ENCODE measurements around the gene NANOS3. TPM values are rescaled to one million over a fixed set of nuclear protein-coding genes. Genes with fewer than 3 reads are reported as not detected.

NANOS3 gene
- total RNA-seq, 2 experiments from 2014 or later = not detected

DNA sequence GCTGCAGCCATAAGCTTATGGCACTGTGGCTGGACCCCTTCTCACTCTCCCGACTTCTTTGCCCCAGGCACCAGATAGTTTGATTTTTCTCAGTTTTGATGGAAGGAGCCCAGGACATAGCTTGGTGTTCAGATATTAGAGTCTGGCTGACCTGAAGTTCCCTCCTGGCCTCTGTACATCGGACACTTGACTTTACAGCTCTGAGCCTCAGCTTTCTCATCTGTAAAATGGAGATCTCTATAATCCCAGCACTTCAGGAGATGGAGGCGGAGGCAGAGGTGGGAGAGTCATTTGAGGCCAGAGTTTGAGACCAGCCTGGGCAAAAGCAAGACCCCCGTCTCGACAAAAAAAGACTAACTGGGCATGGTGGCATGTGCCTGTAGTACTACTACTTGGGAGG lies 30.0 kb downstream of the NANOS3 start:
- TSS peak; percentile 78 for BruUV-seq (replicated peaks)
- TF ChIP-seq CTCF (conservative IDR thresholded peaks at IDR 0.05; ENCODE audit: low read length) = no peak
- TF ChIP-seq EZH2phosphoT487 (IDR thresholded peaks at IDR 0.05; ENCODE audit: borderline replicate concordance, low read depth, low read length) = no peak

GRCh38 chr19:13908674-13909073 lies 31.7 kb downstream of the NANOS3 start:
- intact Hi-C loops (cut with micrococcal nuclease; ENCODE audit: unreplicated experiment) = no loop called here
- H3K36me3 ChIP-seq (ENCODE audit: insufficient read depth, low read length) = peaks cover 32% of the 10 kb centered on the region
- no peak overlapping the region for H3K4me2 ChIP-seq (ENCODE audit: low read length)
- H3K4me3 ChIP-seq (ENCODE audit: low read depth, low read length, poor library complexity, severe bottlenecking) = no peak overlapping the region
- TF ChIP-seq EZH2phosphoT487 (IDR thresholded peaks at IDR 0.05; ENCODE audit: borderline replicate concordance, low read depth, low read length) (no peak), CTCF (conservative IDR thresholded peaks at IDR 0.05; ENCODE audit: low read length) (no peak)
- H3K79me2 ChIP-seq (ENCODE audit: insufficient read depth, low read depth, low read length) = peaks cover 5% of the 10 kb centered on the region; the same call in 1 of the 2 replicates
- peaks cover 1% of the 10 kb centered on the region; the same call in 1 of the 2 replicates for H3K9me3 ChIP-seq (ENCODE audit: low read length)
- no peak overlapping the region for H3K27ac ChIP-seq (ENCODE audit: low read depth, low read length, poor library complexity, severe bottlenecking)
- ChIA-PET CTCF (ENCODE audit: unreplicated experiment) (no interaction called here), POLR2A (interaction anchor here (0.6 to 0.7 kb wide), 2 partner anchors 198 to 276 kb away, joined by 3 read pairs; no protein-coding TSS in a partner anchor)
- H3K9me2 ChIP-seq (ENCODE audit: insufficient read depth, low read length) = no peaks in the 10 kb centered on the region
- H3K4me1 ChIP-seq (ENCODE audit: insufficient read depth, low read length, poor library complexity, severe bottlenecking) = peaks cover 11% of the 10 kb centered on the region
- H2AFZ ChIP-seq (ENCODE audit: low read length) = no peak overlapping the region
- DNase-seq (ENCODE audit: low spot score) = no peak
- BruUV-seq (replicated peaks) = no TSS peak
- H4K20me1 ChIP-seq (ENCODE audit: insufficient read depth, low read length) = no peaks in the 10 kb centered on the region

More for the DNA sequence above, 30.0 kb downstream of the NANOS3 start:
- peaks cover 15% of the 10 kb centered on the region for H3K36me3 ChIP-seq (ENCODE audit: insufficient read depth, low read length)
- peaks cover 5% of the 10 kb centered on the region; the same call in 1 of the 2 replicates for H3K9me3 ChIP-seq (ENCODE audit: low read length)
- intact Hi-C loops (cut with micrococcal nuclease; ENCODE audit: unreplicated experiment) = no loop called here
- no peak overlapping the region for H3K27ac ChIP-seq (ENCODE audit: low read depth, low read length, poor library complexity, severe bottlenecking)
- H3K4me3 ChIP-seq (ENCODE audit: low read depth, low read length, poor library complexity, severe bottlenecking) = peak overlapping the region; percentile 86
- peaks cover 5% of the 10 kb centered on the region; the same call in 1 of the 2 replicates for H3K79me2 ChIP-seq (ENCODE audit: insufficient read depth, low read depth, low read length)
- H3K9me2 ChIP-seq (ENCODE audit: insufficient read depth, low read length) = no peaks in the 10 kb centered on the region
- ChIA-PET CTCF (ENCODE audit: unreplicated experiment) (interaction anchor here (0.6 kb wide), 1 partner anchor 1526 kb away, joined by 3 read pairs; no protein-coding TSS in a partner anchor), POLR2A (interaction anchor here (0.7 to 1.1 kb wide), 4 partner anchors 9 to 125 kb away, joined by 3 to 5 read pairs (median 4); partner anchors contain the start of gene IL27RA)
- peaks cover 11% of the 10 kb centered on the region for H3K4me1 ChIP-seq (ENCODE audit: insufficient read depth, low read length, poor library complexity, severe bottlenecking)
- no peak for DNase-seq (ENCODE audit: low spot score)
- H2AFZ ChIP-seq (ENCODE audit: low read length) = peak overlapping the region; percentile 90; the same call in 1 of the 2 replicates
- H4K20me1 ChIP-seq (ENCODE audit: insufficient read depth, low read length) = no peaks in the 10 kb centered on the region
- H3K4me2 ChIP-seq (ENCODE audit: low read length) = peak overlapping the region; percentile 90

GRCh38 chr19:13909430-13909829 lies 32.5 kb downstream of the NANOS3 start:
- no peaks in the 10 kb centered on the region for H3K9me2 ChIP-seq (ENCODE audit: insufficient read depth, low read length)
- H3K9me3 ChIP-seq (ENCODE audit: low read length) = no peaks in the 10 kb centered on the region
- POLR2A ChIA-PET = interaction anchor here (0.6 to 0.7 kb wide), 2 partner anchors 197 to 277 kb away, joined by 3 read pairs; no protein-coding TSS in a partner anchor
- no peaks in the 10 kb centered on the region for H4K20me1 ChIP-seq (ENCODE audit: insufficient read depth, low read length)
- TF ChIP-seq EZH2phosphoT487 (IDR thresholded peaks at IDR 0.05; ENCODE audit: borderline replicate concordance, low read depth, low read length) = no peak
- no peak for TF ChIP-seq CTCF (conservative IDR thresholded peaks at IDR 0.05; ENCODE audit: low read length)
- H3K79me2 ChIP-seq (ENCODE audit: insufficient read depth, low read depth, low read length) = peaks cover 5% of the 10 kb centered on the region; the same call in 1 of the 2 replicates
- intact Hi-C loops (cut with micrococcal nuclease; ENCODE audit: unreplicated experiment) = no loop called here
- peaks cover 34% of the 10 kb centered on the region for H3K36me3 ChIP-seq (ENCODE audit: insufficient read depth, low read length)
- DNase-seq (ENCODE audit: low spot score) = no peak
- H3K27ac ChIP-seq (ENCODE audit: low read depth, low read length, poor library complexity, severe bottlenecking) = no peak overlapping the region
- no peak overlapping the region for H3K4me3 ChIP-seq (ENCODE audit: low read depth, low read length, poor library complexity, severe bottlenecking)
- no TSS peak for BruUV-seq (replicated peaks)
- H3K4me1 ChIP-seq (ENCODE audit: insufficient read depth, low read length, poor library complexity, severe bottlenecking) = peaks cover 11% of the 10 kb centered on the region
- CTCF ChIA-PET (ENCODE audit: unreplicated experiment) = no interaction called here
- H3K4me2 ChIP-seq (ENCODE audit: low read length) = no peak overlapping the region
- H2AFZ ChIP-seq (ENCODE audit: low read length) = no peak overlapping the region
